Endothelial cell of umbilical vein (primary cell): ENCODE measurements around the gene CLEC17A. TPM values are rescaled to one million over a fixed set of nuclear protein-coding genes. Genes with fewer than 3 reads are reported as not detected.

ENCODE experiments used
- BruUV-seq: library from RNA; stranded (reverse); fragments of 400-500 nt; replicated peaks from 2 replicates; lab custom pipeline; 2021; lab: Mats Ljungman, UMichigan
- CTCF ChIA-PET: fragments of 300-600, 350-600 bp; sonication (Branson Sonifier 250); formaldehyde crosslinking; loops from one replicate; lab custom pipeline; 2021; ENCODE audit warnings: antibody characterized with exemption, inconsistent platforms; lab: Charles Lee
- POLR2A ChIA-PET: fragments of 300-600, 350-600 bp; sonication (Branson Sonifier 250); formaldehyde crosslinking; loops from one replicate; lab custom pipeline; 2021; ENCODE audit warnings: antibody characterized with exemption, inconsistent platforms; lab: Charles Lee
- DNase-seq: peaks from one replicate; pipeline ENCODE4 v3.0.0-alpha.2; 2011; ENCODE audit warnings: low read depth, low spot score
- FAIRE-seq: peaks from 2 replicates; lab custom pipeline; 2011; peaks lifted over from hg19 to GRCh38; lab: Jason Lieb, UNC
- H2AFZ ChIP-seq: 2 replicates; pipeline ENCODE4 v1.6.0; 2012; ENCODE audit warnings: low read depth, low read length, control low read depth, inconsistent platforms
- H3K27ac ChIP-seq: 2 replicates; pipeline ENCODE4 v1.5.1; 2011; ENCODE audit warnings: low read depth, mild to moderate bottlenecking, control low read depth, low read length, moderate library complexity; ENCODE audit not compliant: insufficient read depth
- H3K27me3 ChIP-seq, 2 experiments: 2 replicates each; pipeline versions ENCODE4 v1.6.0 to v1.6.1; 2011; ENCODE audit warnings: low read length in 2 of 2, mixed read lengths in 1 of 2; ENCODE audit not compliant: control insufficient read depth in 2 of 2, insufficient read depth in 2 of 2
- H3K36me3 ChIP-seq, 2 experiments: 2 replicates in 1 of 2; 3 replicates in 1 of 2; pipeline ENCODE4 v1.5.1; 2011; ENCODE audit warnings: low read length in 2 of 2, mild to moderate bottlenecking in 1 of 2, moderate library complexity in 1 of 2; ENCODE audit not compliant: control insufficient read depth in 2 of 2, insufficient read depth in 2 of 2; ENCODE audit errors: extremely low read depth in 1 of 2
- H3K4me1 ChIP-seq: 3 replicates; pipeline ENCODE4 v1.5.1; 2011; ENCODE audit warnings: mild to moderate bottlenecking, low read length; ENCODE audit not compliant: control insufficient read depth, insufficient read depth; ENCODE audit errors: extremely low read depth
- H3K4me2 ChIP-seq: 2 replicates; pipeline ENCODE4 v1.6.1; 2011; ENCODE audit warnings: low read length, control low read depth, mixed read lengths; ENCODE audit not compliant: insufficient read depth
- H3K4me3 ChIP-seq, 3 experiments: fragments of 200-600 bp in 1 of 3; sonication (generic), shearing (Covaris generic) in 1 of 3; replicated peaks in 1 of 3; 2 replicates each; pipeline ENCODE4 v1.5.1; 2011 to 2016; ENCODE audit warnings: control low read depth in 3 of 3, low read length in 3 of 3, mild to moderate bottlenecking in 2 of 3, inconsistent platforms in 1 of 3, low read depth in 1 of 3, moderate library complexity in 1 of 3; ENCODE audit not compliant: insufficient read depth in 1 of 3
- H3K79me2 ChIP-seq: 2 replicates; pipeline ENCODE4 v1.6.0; 2012; ENCODE audit warnings: low read length, inconsistent platforms; ENCODE audit not compliant: control insufficient read depth, insufficient read depth
- H3K9ac ChIP-seq: replicated peaks from 2 replicates; pipeline ENCODE3; 2011; ENCODE audit warnings: low read length, control low read depth; ENCODE audit not compliant: insufficient read depth; ENCODE audit errors: extremely low read depth
- H3K9me1 ChIP-seq: replicated peaks from 3 replicates; pipeline ENCODE4 v1.6.0; 2011; ENCODE audit warnings: mild to moderate bottlenecking, low read length; ENCODE audit not compliant: control insufficient read depth, insufficient read depth; ENCODE audit errors: extremely low read depth
- H3K9me3 ChIP-seq: replicated peaks from 2 replicates; pipeline ENCODE4 v1.5.1; 2012; ENCODE audit warnings: low read length, inconsistent platforms; ENCODE audit not compliant: control insufficient read depth, insufficient read depth
- H4K20me1 ChIP-seq: replicated peaks from 2 replicates; pipeline ENCODE3; 2011; ENCODE audit warnings: mild to moderate bottlenecking, low read length; ENCODE audit not compliant: control insufficient read depth, insufficient read depth; ENCODE audit errors: extremely low read depth
- EZH2 ChIP-seq: IDR thresholded peaks from 2 replicates; pipeline ENCODE4 v1.6.1; 2012; ENCODE audit warnings: borderline replicate concordance, low read depth, mild to moderate bottlenecking, moderate library complexity, low read length, inconsistent platforms; ENCODE audit not compliant: severe bottlenecking
- FOS ChIP-seq: IDR thresholded peaks from 2 replicates; pipeline ENCODE4 v1.6.1; 2011; ENCODE audit warnings: mild to moderate bottlenecking, low read length, moderate library complexity, borderline replicate concordance; ENCODE audit not compliant: insufficient read depth
- GATA2 ChIP-seq: IDR thresholded peaks from 2 replicates; pipeline ENCODE4 v1.7.0; 2011; ENCODE audit warnings: low read depth, mild to moderate bottlenecking, moderate library complexity, mixed read lengths, low read length; ENCODE audit not compliant: insufficient read length, insufficient read depth
- JUN ChIP-seq: IDR thresholded peaks from 2 replicates; pipeline ENCODE4 v1.6.1; 2011; ENCODE audit warnings: borderline replicate concordance, low read depth; ENCODE audit not compliant: insufficient read length, insufficient read depth
- MAX ChIP-seq: IDR thresholded peaks from 2 replicates; pipeline ENCODE4 v1.6.1; 2011; ENCODE audit not compliant: insufficient read depth, insufficient read length
- MYC ChIP-seq: IDR thresholded peaks from one replicate; pipeline ENCODE4 v1.6.1; 2011; ENCODE audit warnings: mild to moderate bottlenecking, low read depth, low read length
- POLR2A ChIP-seq: IDR thresholded peaks from 2 replicates; pipeline ENCODE4 v1.6.1; 2012; ENCODE audit warnings: low read depth, mild to moderate bottlenecking, control low read depth, low read length
- POLR2AphosphoS5 ChIP-seq: IDR thresholded peaks from 2 replicates; pipeline ENCODE4 v1.6.1; 2012; ENCODE audit warnings: low read depth, mild to moderate bottlenecking, control low read depth, low read length, moderate library complexity; ENCODE audit not compliant: insufficient read depth
- dilution Hi-C: fragments of 300-500 bp; cut with MboI; formaldehyde crosslinking; loops from one replicate; pipeline ENCODE4 v1.15.0; 2019; ENCODE audit warnings: low sequenced_read_pairs; ENCODE audit not compliant: extremely low pct_ligation_motif_present
- intact Hi-C: fragments of 100-400 bp; cut with micrococcal nuclease; formaldehyde crosslinking; loops from one replicate; pipeline ENCODE4 v1.10.0; 2022
- polyA plus RNA-seq, 4 experiments: library from polyadenylated mRNA; depleted of rRNA in 3 of 4; stranded (reverse) in 3 of 4; unstranded in 1 of 4; fragments of >200 nt; gene quantifications; 2 replicates each; pipeline versions ENCODE4 v1.2.1 to v1.2.3, GENCODE V29; 2011 to 2012; ENCODE audit warnings: missing spikeins in 1 of 4
- total RNA-seq: library from RNA; stranded (reverse); gene quantifications from 2 replicates; pipeline ENCODE4 v1.2.3, GENCODE V29; 2021
- TF ChIP-seq, protein P1 (sequence below), 2 donors: IDR thresholded peaks; 1 replicate in 1 of 2; 2 replicates in 1 of 2; pipeline ENCODE4 v1.5.1; 2011; ENCODE audit warnings: low read length in 2 of 2, mild to moderate bottlenecking in 2 of 2, moderate library complexity in 2 of 2, control low read depth in 1 of 2, inconsistent platforms in 1 of 2, low read depth in 1 of 2; ENCODE audit not compliant: insufficient read depth in 1 of 2; ENCODE audit errors: extremely low read depth in 1 of 2

CLEC17A gene
- total and polyA plus RNA-seq, 2 donors (not counting 3 experiments of a cell fraction or from before 2014, with no cell fraction given), result 0.07 TPM; not detected in 1

DNA sequence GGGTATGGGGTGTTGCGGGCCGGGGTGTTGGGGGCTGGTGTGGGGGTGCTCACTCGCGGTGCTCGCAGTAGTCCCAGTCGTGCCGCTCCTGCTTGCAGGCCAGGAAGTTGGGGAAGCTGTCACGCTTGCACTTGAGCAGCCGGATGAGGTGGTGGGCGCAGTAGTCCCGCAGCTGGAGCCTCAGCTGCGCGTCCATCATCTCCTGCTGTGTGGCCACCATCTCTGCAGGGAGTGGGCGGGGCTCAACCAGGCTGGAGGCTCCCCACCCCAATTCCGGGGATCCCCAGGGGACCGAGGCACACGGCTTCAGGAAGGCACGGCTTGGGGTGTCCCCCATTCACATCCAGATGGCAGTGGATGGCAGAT, 16.2 kb upstream of the CLEC17A start:
- H3K79me2 ChIP-seq, result peaks cover 22% of the 10 kb centered on the region

More for the DNA sequence above, 16.2 kb upstream of the CLEC17A start:
- Histone ChIP-seq H2AFZ (no peak overlapping the region), H3K4me2 (no peak overlapping the region), H3K4me3 (no peak overlapping the region), H4K20me1 (no peaks in the 10 kb centered on the region), H3K27ac (no peak overlapping the region), H3K36me3 (peaks cover 0 to 11% of the 10 kb centered on the region in 2 experiments), H3K9me1 (no peaks in the 10 kb centered on the region), H3K4me1 (peaks cover 8% of the 10 kb centered on the region), H3K27me3 (no peaks in the 10 kb centered on the region), H3K9me3 (no peaks in the 10 kb centered on the region), H3K9ac (no peak overlapping the region)
- BruUV-seq, result no TSS peak
- TF ChIP-seq JUN (no peak), MYC (no peak), MAX (no peak), POLR2A (no peak), FOS (no peak), POLR2AphosphoS5 (no peak), EZH2 (no peak), GATA2 (no peak)
- TF ChIP-seq, protein P1, sequence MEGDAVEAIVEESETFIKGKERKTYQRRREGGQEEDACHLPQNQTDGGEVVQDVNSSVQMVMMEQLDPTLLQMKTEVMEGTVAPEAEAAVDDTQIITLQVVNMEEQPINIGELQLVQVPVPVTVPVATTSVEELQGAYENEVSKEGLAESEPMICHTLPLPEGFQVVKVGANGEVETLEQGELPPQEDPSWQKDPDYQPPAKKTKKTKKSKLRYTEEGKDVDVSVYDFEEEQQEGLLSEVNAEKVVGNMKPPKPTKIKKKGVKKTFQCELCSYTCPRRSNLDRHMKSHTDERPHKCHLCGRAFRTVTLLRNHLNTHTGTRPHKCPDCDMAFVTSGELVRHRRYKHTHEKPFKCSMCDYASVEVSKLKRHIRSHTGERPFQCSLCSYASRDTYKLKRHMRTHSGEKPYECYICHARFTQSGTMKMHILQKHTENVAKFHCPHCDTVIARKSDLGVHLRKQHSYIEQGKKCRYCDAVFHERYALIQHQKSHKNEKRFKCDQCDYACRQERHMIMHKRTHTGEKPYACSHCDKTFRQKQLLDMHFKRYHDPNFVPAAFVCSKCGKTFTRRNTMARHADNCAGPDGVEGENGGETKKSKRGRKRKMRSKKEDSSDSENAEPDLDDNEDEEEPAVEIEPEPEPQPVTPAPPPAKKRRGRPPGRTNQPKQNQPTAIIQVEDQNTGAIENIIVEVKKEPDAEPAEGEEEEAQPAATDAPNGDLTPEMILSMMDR (IDR thresholded peaks at IDR 0.05; ENCODE audit: extremely low read depth in 1 of 2, insufficient read depth in 1 of 2, low read depth in 1 of 2, low read length in 2 of 2), result no peak
- dilution Hi-C loops (no loop called here), intact Hi-C loops (no loop called here)
- no peak for DNase-seq
- ChIA-PET CTCF (interaction anchor here (1.3 kb wide), 1 partner anchor 10 kb away, joined by 6 read pairs; no protein-coding TSS in a partner anchor), POLR2A (no interaction called here)
- FAIRE-seq, result no peak
